Subcutaneous abdominal adipose tissue (tissue), 5 donors: ENCODE measurements around the gene PRR22.

Experiments used
- H3K27ac ChIP-seq: one replicate; pipeline ENCODE4 v1.7.0; 2013; ENCODE audit warnings: low read depth, mild to moderate bottlenecking, inconsistent platforms, low read length, moderate library complexity
- H3K27me3 ChIP-seq, 5 donors: one replicate each; pipeline ENCODE4 v1.7.0; 2013; ENCODE audit warnings: low read length in 5 of 5, inconsistent platforms in 1 of 5; ENCODE audit not compliant: control insufficient read depth in 5 of 5, insufficient read depth in 4 of 5
- H3K36me3 ChIP-seq, 5 donors: one replicate each; pipeline ENCODE4 v1.7.0; 2013; ENCODE audit warnings: low read length in 5 of 5; ENCODE audit not compliant: control insufficient read depth in 5 of 5, insufficient read depth in 5 of 5
- H3K4me1 ChIP-seq, 5 donors: one replicate each; pipeline ENCODE4 v1.7.0; 2013; ENCODE audit warnings: low read length in 5 of 5, mild to moderate bottlenecking in 3 of 5, moderate library complexity in 1 of 5; ENCODE audit not compliant: control insufficient read depth in 5 of 5, insufficient read depth in 5 of 5
- H3K4me3 ChIP-seq, 5 donors: one replicate each; pipeline ENCODE4 v1.7.0; 2013; ENCODE audit warnings: low read length in 5 of 5, low read depth in 1 of 5
- H3K9ac ChIP-seq, 5 donors: one replicate each; pipeline ENCODE4 v1.7.0; 2013; ENCODE audit warnings: low read length in 5 of 5, mild to moderate bottlenecking in 4 of 5, moderate library complexity in 3 of 5
- H3K9me3 ChIP-seq, 5 donors: one replicate each; pipeline ENCODE4 v1.7.0; 2013; ENCODE audit warnings: low read length in 5 of 5; ENCODE audit not compliant: control insufficient read depth in 5 of 5
- donor health status: healthy.
- donor health status: healthy.
- donor health status: healthy.
- donor health status: healthy.
- donor health status: healthy.

The PRR22 gene

GRCh38 chr19:5784581-5785147, at the start of gene PRR22:
Gene PRR22 (minus strand): TSS chr19:5784746. CDS start chr19:5784660, 86 bp downstream.
- Histone ChIP-seq H3K36me3 (peaks cover 0 to 59% (median 54%) of the 10 kb centered on the region in 5 donors), H3K9me3 (no peaks in the 10 kb centered on the region), H3K27ac (no peak within 1 kb of the TSS)

DNA sequence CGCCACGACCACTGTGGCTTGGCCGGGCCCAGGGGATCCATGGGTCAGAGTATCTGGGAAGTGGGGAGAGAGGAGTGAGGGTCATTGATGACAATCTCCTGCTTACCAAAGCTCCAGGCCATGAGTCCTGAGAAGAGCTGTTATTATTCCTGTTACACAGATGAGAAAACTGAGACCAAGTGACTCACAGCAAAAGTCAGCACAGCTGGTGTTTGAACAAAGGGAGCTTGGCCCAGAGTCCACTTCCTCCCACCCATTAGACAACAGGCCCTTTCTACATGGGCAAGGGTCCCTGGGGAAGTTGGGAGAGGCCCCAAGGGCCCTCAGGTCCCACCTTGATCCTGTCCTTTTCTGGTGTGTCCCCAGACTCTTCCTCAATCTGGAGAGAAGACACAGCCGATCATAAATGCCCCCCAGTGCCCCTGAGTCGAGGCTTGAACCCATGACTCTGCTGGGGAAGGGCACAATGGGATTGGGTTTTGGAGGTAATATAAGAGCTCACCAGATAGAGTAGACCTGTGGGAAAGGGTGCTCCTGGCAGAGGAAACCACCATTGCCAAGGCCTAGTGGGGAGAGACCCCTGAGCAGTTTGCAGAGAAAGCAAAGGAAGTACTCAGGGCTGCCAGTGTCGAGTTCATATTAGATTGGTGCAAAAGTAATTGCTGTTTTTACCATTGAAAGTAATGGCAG, 48.1 kb upstream of the PRR22 start:
- no peaks in the 10 kb centered on the region for H3K9me3 ChIP-seq
- peaks cover 18 to 34% (median 21%) of the 10 kb centered on the region in 5 donors for H3K27me3 ChIP-seq
- H3K4me3 ChIP-seq, result no peak overlapping the region
- peaks cover 0 to 13% (median 7%) of the 10 kb centered on the region in 5 donors for H3K4me1 ChIP-seq
- H3K36me3 ChIP-seq, result no peaks in the 10 kb centered on the region
- no peak overlapping the region for H3K27ac ChIP-seq
- no peak overlapping the region for H3K9ac ChIP-seq

More at GRCh38 chr19:5784581-5785147, at the start of gene PRR22:
- H3K4me3 ChIP-seq, result no peak within 1 kb of the TSS
- H3K9ac ChIP-seq, result no peak within 1 kb of the TSS
- no peaks in the 10 kb centered on the region for H3K27me3 ChIP-seq
- H3K4me1 ChIP-seq, result no peaks in the 10 kb centered on the region

DNA sequence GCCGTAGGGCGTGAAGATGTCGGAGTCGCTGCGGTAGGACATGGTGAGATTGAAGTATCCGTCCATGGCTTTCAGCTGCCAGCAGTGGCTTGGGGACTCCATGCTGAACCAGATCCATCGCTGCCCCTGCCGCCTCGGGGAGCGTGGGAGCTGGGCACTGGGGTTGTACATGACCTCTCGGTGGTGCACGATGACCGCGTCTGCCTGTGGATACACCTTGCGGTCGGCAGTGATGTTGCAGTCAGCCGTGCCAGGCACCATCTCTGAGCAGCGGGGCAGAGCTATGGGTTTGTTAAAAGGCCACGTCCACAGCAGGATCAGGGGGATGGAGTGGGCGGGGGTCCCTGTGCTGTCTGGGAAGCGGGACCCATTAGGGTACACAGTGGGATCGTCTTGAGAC, 47.5 kb upstream of the PRR22 start:
- H3K4me1 ChIP-seq, result peaks cover 0 to 16% (median 7%) of the 10 kb centered on the region in 5 donors
- H3K27me3 ChIP-seq, result peaks cover 18 to 38% (median 21%) of the 10 kb centered on the region in 5 donors
- H3K9ac ChIP-seq, result no peak overlapping the region
- H3K4me3 ChIP-seq, result no peak overlapping the region
- no peak overlapping the region for H3K27ac ChIP-seq
- H3K9me3 ChIP-seq, result no peaks in the 10 kb centered on the region
- H3K36me3 ChIP-seq, result no peaks in the 10 kb centered on the region

GRCh38 chr19:5831159-5831558, 46.6 kb upstream of the PRR22 start:
- peaks cover 18 to 40% (median 21%) of the 10 kb centered on the region in 5 donors for H3K27me3 ChIP-seq
- H3K36me3 ChIP-seq, result no peaks in the 10 kb centered on the region
- H3K4me3 ChIP-seq, result no peak overlapping the region

GRCh38 chr19:5829567-5830310, 45.2 kb upstream of the PRR22 start:
- no peak overlapping the region for H3K9ac ChIP-seq
- no peak overlapping the region for H3K4me3 ChIP-seq
- no peak overlapping the region for H3K27ac ChIP-seq
- peaks cover 0 to 23% (median 7%) of the 10 kb centered on the region in 5 donors for H3K4me1 ChIP-seq
- H3K9me3 ChIP-seq, result no peaks in the 10 kb centered on the region
- no peaks in the 10 kb centered on the region for H3K36me3 ChIP-seq
- H3K27me3 ChIP-seq, result peaks cover 14 to 46% (median 21%) of the 10 kb centered on the region in 5 donors

More at GRCh38 chr19:5831159-5831558, 46.6 kb upstream of the PRR22 start:
- Histone ChIP-seq H3K9me3 (no peaks in the 10 kb centered on the region), H3K4me1 (peaks cover 0 to 23% (median 7%) of the 10 kb centered on the region in 5 donors), H3K27ac (no peak overlapping the region), H3K9ac (no peak overlapping the region)

DNA sequence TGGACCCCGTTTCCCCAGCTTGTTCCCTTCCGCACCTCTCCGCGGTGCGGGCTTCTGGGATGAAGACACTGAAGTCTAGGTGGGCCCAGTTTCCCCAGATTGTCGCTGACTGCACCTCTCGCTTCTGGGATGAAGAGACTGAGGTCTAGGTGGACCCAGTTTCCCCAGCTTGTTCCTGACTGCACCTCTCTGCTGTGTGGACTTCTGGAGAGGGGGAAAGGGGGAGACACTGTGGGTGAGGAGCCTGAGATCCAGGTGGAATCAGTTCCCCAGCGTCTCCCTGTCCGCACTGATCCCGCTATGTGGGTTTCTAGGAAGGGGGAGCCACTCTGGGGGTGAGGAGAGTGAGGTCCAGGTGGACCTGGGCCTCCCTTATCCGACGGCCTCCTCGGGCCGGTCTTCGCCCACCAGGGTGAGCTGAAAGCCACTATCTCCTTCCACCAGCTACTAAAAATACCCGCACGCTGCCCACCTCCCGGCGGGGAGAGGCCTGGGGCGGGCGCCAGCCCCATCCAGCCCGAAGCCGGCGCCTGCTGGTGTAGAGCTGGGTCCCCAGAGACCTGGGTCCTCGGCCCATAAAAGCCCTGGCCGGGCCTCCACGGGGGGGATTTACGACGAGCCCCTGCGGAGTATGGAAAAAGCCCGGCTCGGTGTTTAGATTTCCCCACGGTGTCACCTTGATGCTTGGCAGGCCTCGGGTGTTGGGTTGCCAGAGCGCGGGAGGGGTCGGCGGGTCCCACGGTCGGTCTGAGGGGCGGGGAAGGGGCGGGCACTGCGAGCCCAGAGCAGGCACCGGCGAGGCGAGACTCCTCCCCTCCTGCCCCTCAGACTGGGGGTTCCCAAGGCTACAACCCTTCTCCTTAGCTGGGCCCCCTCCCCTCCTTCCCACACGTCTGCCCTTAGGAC, 44.4 kb upstream of the PRR22 start:
- Histone ChIP-seq H3K36me3 (no peaks in the 10 kb centered on the region), H3K9ac (peak overlapping the region in 2 of 5 donors; percentile 21 to 43), H3K27me3 (peaks cover 14 to 47% (median 21%) of the 10 kb centered on the region in 5 donors), H3K9me3 (no peaks in the 10 kb centered on the region), H3K4me3 (peak overlapping the region; percentile 26 to 70 (median 62)), H3K4me1 (peaks cover 0 to 23% (median 7%) of the 10 kb centered on the region in 5 donors), H3K27ac (no peak overlapping the region)

GRCh38 chr19:5827891-5828660, 43.5 kb upstream of the PRR22 start:
- H3K27me3 ChIP-seq, result peaks cover 14 to 53% (median 21%) of the 10 kb centered on the region in 5 donors
- no peak overlapping the region for H3K27ac ChIP-seq
- H3K9ac ChIP-seq, result peak overlapping the region in 2 of 5 donors; percentile 21 to 43
- no peaks in the 10 kb centered on the region for H3K36me3 ChIP-seq
- peaks cover 0 to 23% (median 7%) of the 10 kb centered on the region in 5 donors for H3K4me1 ChIP-seq
- peak overlapping the region; percentile 26 to 70 (median 62) for H3K4me3 ChIP-seq
- H3K9me3 ChIP-seq, result no peaks in the 10 kb centered on the region

DNA sequence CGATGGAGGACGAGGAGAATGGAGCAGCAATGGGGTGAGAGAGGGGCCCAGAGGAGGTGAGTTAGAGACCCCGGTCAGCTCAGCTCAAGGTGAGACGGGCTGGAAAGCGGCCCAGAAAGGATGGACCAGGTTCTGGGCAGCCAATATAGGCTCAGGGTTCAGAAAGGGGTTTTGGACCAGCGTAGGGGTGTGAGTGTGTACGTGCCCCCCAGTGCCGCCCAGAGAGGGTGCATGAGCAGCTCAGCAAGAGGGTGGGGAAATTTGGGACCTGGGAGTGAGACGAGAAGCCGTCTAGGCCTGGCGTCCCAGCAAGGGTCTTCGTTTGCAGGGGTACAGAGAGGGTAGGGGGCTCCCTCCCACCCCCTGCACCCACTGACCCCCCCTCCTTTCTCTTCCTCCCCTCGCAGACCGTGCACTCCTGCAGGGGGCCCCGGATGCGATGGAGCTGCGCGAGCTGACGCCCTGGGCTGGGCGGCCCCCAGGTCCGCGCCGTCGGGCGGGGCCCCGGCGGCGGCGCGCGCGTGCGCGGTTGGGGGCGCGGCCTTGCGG, 42.9 kb upstream of the PRR22 start:
- peaks cover 14 to 52% (median 20%) of the 10 kb centered on the region in 5 donors for H3K27me3 ChIP-seq
- H3K27ac ChIP-seq, result no peak overlapping the region
- peak overlapping the region in 4 of 5 donors; percentile 60 to 70 (median 66) for H3K4me3 ChIP-seq
- no peaks in the 10 kb centered on the region for H3K9me3 ChIP-seq
- no peak overlapping the region for H3K9ac ChIP-seq
- no peaks in the 10 kb centered on the region for H3K36me3 ChIP-seq
- H3K4me1 ChIP-seq, result peaks cover 0 to 23% (median 7%) of the 10 kb centered on the region in 5 donors
